Coronary artery (tissue), 2 donors: ENCODE measurements around the gene BAHD1.
"Not testable (repeated sequence)": the region's sequence is repeated elsewhere in the genome, so short reads cannot be mapped to it uniquely, and the experiment has no call there.

Source experiments
- DNase-seq: peaks from one replicate; pipeline ENCODE4 v3.0.0-alpha.2; 2017; ENCODE audit warnings: low spot score
- H3K27ac ChIP-seq, 2 donors: fragments of 200-600 bp; sonication (generic); one replicate each; pipeline ENCODE4 v1.5.1; 2016 to 2019
- H3K4me3 ChIP-seq: fragments of 200-600 bp; sonication (generic); 2 replicates; pipeline ENCODE4 v1.5.1; 2016; ENCODE audit warnings: mild to moderate bottlenecking, moderate library complexity
- CTCF ChIP-seq: fragments of 200-600 bp; sonication (generic); IDR thresholded peaks from one replicate; pipeline ENCODE4 v1.5.1; 2019; ENCODE audit warnings: antibody characterized with exemption

BAHD1 gene

GRCh38 chr15:40449275-40449674 is 8.5 kb downstream of the BAHD1 start:
- Histone ChIP-seq H3K27ac (no peak overlapping the region), H3K4me3 (no peak overlapping the region)
- no peak for TF ChIP-seq CTCF
- no peak for DNase-seq

GRCh38 chr15:40450047-40450446 is 9.3 kb downstream of the BAHD1 start:
- TF ChIP-seq CTCF, result no peak
- no peak overlapping the region for H3K27ac ChIP-seq
- H3K4me3 ChIP-seq, result no peak overlapping the region
- no peak for DNase-seq

- no peak overlapping the region for H3K4me3 ChIP-seq
- no peak for TF ChIP-seq CTCF
- no peak overlapping the region for H3K27ac ChIP-seq
- no peak for DNase-seq
These were observed 10.9 kb downstream of the BAHD1 start for GRCh38 chr15:40451527-40452158.

- Histone ChIP-seq H3K27ac (no peak overlapping the region), H3K4me3 (no peak overlapping the region)
- no peak for DNase-seq
- no peak for TF ChIP-seq CTCF
These were observed 11.7 kb downstream of the BAHD1 start for GRCh38 chr15:40452296-40453090.

- not testable (repeated sequence) for DNase-seq, H3K4me3 ChIP-seq, H3K27ac ChIP-seq
These were observed 13.2 kb downstream of the BAHD1 start for GRCh38 chr15:40453941-40454340.

GRCh38 chr15:40454904-40455391 is 14.2 kb downstream of the BAHD1 start:
- no peak overlapping the region for H3K4me3 ChIP-seq
- no peak for TF ChIP-seq CTCF
- no peak for DNase-seq
- H3K27ac ChIP-seq, result no peak overlapping the region

GRCh38 chr15:40456299-40456712 is 15.6 kb downstream of the BAHD1 start:
- no peak for DNase-seq
- no peak for TF ChIP-seq CTCF
- Histone ChIP-seq H3K4me3 (no peak overlapping the region), H3K27ac (no peak overlapping the region)
